ENCODE data around the gene CLIP1.
"Not testable (repeated sequence)": the region's sequence is repeated elsewhere in the genome, so short reads cannot be mapped to it uniquely, and the experiment has no call there.

- not testable (repeated sequence) for TF ChIP-seq CTCF (conservative IDR thresholded peaks at IDR 0.05 in 1 of 2, IDR thresholded peaks at IDR 0.05 in 1 of 2; ENCODE audit: extremely low read depth in 1 of 2, insufficient read depth in 1 of 2, low read depth in 1 of 2, low read length in 2 of 2); EZH2 (IDR thresholded peaks at IDR 0.05; ENCODE audit: borderline replicate concordance, low read length)
Observed at GRCh38 chr12:122438822-122439221, 16.4 kb upstream of the CLIP1 start.
